Non-pigmented ciliary epithelial cell (primary cell): ENCODE measurements around the gene MED31.
"Not testable (repeated sequence)": the region's sequence is repeated elsewhere in the genome, so short reads cannot be mapped to it uniquely, and the experiment has no call there.

Source experiments
- DNase-seq: peaks from one replicate; pipeline ENCODE4 v3.0.0-alpha.2; 2010; ENCODE audit warnings: low read depth

Gene MED31

DNA sequence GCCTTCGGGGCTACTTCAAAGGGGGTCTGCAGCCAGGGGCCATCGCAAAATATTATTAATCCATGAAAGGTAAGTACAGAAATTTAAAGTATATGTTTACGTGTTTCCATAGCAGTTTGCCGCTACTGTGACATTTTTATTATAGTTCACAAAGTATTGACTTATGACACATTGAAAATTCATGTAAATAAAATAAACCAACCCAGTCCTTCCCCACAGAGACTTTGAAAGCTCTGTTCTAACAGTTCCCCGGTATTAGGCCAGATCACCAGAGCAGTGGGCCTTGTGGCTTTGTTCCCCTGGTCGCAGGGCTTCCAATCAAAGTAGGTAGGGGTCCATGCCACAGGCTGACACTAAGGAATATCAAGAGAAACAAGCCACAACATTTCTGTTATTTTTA lies 24.8 kb downstream of the MED31 start:
- no peak for DNase-seq

DNA sequence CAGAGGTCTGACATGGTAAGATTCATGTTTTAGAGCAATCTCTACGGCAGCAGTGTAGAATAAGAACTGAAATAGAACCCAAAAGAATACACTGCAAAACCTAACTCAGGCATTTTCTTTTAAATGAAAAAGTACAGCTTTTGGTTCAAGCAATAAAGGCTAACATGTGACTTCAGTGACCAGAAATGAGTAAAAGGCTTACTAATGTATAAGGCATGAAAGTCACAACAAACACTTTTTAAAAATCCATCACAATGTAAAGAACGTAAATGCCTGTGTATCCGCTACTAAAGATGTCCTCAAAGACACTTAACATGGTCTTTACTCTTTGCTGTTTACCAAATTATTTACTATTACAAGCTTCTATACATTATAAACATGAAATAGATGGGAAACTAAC lies 27.5 kb downstream of the MED31 start:
- no peak for DNase-seq

DNA sequence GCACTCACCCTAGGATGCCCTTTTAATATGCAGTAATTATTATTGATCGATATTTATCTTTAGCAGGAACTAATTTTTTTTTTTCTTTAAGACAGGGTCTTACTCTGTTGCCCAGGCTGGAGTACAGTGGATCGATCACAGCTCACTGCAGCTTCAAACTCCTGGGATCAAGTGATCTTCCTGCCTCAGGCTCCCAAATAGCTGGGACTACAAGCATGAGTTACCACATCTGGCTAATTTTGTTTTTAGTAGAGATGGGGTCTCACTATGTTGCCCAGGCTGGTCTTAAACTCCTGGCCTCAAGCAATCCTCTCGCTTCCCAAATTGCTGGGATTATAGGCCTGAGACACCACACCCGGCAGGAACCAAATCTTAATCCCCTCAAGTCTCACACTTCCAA lies 40.2 kb downstream of the MED31 start:
- DNase-seq = no peak

DNA sequence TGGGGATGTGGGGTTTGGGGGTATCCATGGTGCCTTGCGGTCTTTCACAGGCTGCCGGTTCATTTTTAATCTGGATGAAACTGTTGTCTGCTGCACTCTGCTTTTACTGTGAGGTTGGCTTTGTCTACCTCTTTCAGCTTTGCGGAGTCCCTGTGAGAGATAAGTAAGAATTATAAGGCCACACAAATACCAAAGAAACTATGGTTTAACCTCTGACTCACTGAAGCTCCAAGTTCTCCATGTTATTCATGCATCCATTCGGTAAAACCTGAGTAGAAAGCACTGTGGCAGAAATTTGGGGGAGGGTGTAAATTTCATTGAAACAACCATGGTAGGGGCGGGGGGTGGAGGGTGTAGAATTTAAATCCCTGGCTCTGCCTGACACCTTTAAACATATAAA lies 41.4 kb downstream of the MED31 start:
- no peak for DNase-seq

DNA sequence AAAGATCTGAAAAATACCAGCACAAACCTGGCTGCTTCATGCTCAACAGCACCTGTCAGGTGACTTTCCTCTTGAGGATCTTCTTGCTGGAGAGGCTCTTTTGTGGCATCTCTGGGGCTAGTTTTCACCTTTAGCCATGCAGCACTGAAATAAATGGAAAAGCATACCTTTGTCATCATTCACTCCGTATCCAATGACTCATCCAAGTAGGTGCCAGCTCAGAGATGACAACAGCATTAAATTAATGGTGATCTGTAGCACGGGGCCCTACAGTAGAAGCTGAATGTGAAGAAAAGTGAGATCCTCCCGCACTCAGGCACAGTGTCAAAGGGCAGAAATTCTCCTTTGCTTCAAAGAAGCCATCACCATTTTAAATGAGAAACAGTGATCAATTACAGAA lies 43.1 kb downstream of the MED31 start:
- DNase-seq = no peak

DNA sequence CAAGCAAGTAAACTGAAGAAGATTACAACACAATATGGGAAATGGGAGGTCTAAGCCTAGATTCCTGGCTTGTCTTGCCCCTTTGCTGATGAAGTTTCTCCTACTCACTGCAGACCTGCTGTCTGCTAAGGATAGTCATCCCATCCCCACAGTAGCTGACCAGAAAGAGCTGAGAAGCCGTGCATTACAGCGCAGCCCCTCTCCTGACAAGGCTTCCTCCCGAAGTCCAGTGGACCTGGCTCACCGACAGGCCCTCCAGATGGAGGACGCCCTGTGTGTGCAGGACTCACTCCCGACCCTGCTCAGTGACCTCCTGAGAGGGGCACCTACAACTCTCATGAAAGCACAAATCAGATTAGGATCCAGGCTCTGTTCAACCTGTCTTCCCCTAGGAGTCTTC lies 46.3 kb downstream of the MED31 start:
- no peak for DNase-seq

DNA sequence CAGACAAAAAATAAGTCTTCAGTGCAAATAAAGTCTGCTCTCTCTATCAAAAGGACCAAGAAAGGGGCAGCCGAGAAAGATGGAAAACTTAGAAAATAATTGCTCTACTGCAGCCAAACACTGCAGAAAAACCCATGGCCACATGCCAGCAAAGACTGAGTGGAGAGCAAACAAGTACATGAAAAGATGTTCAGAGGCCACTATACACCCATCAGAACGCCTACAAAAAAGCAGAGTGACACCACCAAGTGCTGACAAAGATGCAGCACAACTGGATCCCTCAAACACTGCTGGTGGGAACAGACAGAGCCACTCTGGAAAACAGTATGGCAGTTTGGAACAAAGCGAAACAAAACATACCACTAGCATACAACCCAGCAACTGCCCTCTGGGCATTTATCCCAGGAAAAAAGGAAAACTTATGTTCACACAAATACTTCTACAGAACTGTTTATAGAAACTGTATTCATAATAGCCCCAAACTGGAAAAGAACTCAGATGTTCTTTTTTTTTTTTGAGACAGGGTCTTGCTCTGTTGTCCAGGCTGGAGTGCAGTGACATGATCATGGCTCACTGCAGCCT lies 47.6 kb downstream of the MED31 start:
- DNase-seq = no peak

DNA sequence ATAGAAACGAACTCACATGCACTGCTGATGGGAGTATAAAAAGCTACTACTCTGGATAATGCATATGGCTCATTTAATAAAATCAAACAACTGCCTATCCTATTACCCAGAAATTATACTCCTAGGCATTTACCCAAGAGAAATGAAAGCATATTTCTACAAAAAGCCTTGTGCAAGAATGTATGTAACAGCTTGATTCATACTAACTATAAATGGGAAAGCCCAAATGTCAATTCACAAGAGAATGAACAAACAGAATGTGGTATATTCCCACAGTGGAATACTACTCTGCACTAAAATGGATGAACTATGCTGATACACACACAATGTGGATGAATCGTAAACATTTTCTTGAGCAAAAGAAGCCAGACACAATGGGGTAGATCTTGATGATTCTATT lies 49.3 kb downstream of the MED31 start:
- DNase-seq = no peak

DNA sequence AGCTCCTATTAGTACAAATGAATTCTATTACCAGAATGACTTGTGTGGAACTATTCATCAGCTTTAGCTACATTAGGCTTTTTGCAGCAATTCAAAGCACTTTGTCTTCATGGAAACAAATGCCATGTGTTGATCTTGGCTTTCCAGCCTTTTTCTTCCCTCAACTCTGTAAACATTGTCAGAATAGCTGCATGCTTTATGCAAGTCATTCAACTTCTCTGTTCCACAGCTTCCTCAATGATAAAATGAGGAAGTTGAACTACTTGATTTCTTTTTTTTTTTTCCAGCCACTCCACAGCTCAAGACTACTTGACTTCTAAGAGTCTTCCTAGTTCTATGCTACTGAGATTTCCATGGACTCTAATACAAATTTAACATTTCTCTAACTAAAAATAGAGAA lies 52.0 kb downstream of the MED31 start:
- DNase-seq = no peak

DNA sequence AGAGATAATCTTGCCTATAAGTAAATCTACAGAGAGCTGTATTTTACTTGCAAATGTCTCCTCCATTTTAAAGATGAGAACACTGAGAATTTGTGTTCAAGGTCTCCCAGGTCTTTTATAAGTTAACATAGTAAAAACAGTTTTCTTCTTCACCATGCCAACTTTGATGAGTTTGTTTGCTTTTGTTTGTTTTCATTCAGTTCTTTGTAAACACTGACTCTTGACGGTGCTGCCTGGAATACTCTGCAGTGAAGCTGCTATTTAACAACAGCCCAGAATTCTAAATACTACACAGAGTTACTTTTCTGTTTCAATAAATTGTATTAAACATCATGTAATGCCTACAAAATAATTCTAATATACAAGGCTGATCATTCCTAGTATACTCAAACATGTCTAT lies 53.7 kb downstream of the MED31 start:
- no peak for DNase-seq

DNA sequence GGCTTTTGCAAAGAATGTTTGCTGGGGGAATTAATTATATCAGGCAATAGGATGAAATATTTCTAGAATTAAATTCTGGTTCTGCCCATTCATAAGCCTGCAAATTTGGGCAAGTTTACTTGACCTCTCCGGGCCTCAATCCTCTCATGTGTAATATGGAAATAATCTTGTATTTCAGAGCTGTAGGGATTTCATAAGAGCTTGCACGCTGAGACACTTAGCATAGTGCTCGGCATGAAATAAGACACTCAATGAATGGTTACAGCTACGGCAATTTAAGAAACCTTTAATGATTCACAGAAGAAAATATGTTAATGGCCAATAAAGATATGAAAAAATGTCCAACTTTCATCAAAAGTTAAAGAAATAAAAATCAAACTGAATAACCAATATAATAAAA lies 54.5 kb downstream of the MED31 start:
- no peak for DNase-seq

DNA sequence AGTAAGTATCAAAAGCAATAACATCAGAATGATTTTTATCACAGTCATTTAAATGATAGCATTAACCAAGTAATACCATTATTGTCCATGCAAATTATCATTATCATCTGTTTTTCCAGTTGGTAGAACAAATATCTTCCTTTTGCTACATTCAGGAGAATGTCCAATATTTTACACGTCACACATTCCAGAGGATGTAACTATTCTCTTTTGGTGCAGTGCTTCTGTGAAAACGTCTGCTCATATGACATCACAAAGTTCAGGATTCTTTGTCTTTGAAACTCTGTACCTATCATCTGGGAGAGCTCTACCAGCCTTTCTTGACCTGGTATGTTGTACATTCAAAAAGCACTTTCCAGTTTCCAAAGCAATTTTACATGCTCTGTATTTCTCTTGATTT lies 54.9 kb downstream of the MED31 start:
- no peak for DNase-seq

DNA sequence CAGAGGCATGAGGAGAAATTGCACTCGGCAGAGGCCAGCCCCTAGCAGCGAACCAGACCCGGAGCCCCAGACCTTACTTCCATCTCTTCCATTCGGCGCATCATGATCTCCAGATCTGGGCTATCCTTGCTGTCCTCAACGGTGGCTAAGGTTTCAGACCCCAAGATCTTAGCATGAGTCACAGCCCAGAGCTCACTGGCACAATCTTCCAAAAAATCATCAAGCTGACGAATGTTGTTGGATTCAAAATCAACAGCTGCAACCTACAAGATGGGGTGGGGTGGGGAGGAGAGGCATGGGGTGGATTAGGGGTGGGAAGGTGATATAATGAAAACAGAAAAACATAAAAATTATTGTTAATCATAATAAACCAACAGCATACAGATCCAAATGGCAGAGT lies 55.3 kb downstream of the MED31 start:
- DNase-seq = no peak

DNA sequence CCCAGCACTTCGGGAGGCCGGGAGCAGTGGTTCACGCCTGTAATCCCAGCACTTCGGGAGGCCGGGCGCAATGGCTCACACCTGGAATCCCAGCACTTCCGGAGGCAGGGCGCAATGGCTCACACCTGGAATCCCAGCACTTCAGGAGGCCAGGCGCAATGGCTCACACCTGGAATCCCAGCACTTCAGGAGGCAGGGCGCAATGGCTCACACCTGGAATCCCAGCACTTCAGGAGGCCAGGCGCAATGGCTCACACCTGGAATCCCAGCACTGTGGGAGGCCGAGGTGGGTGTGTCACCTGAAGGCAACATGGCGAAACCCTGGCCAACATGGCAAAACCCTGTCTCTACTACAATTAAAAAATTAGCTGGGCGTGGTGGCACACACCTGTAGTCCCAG lies 58.0 kb downstream of the MED31 start:
- DNase-seq = not testable (repeated sequence)
